GM12873 (cell line): ENCODE results near the gene GKN2.

ENCODE experiments used
- CTCF ChIP-seq: IDR thresholded peaks from 2 replicates; pipeline ENCODE4 v1.5.1; 2012; ENCODE audit warnings: low read depth, mild to moderate bottlenecking, moderate library complexity, low read length, control low read depth; ENCODE audit not compliant: insufficient read depth; ENCODE audit errors: missing control alignments

The GKN2 gene

DNA sequence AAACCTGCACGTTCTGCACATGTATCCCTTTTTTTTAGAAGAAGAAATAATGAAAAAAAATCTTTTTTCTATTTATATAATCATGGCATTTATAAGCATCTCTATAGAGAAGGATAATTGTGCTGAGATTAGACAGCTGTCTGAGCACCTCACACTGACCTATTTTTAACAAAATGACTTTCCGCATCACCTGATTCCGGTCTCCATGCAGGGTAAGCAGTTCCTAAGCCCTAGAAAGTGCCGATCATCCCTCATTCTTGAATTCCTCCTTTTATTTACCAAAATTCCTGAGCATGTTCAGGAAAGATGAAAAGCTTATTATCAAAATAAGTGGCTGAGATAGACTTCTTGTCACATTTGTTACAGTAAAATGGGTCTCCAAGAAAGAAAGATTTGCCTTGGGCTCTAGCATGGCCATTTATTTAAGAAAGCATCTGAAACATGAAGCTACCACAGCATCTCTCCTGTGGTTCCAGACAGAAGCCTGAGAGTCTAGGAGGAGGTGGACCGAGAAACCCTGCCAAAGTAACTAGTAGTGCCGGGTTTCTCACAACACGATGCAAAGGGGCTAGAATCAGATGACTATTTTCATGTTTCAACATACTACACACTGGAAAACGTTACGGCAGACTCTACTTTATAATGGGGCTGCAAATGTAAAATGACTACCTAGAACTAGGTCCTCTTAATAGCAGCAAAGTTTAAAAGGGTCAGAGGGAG is 22.4 kb upstream of the GKN2 start:
- TF ChIP-seq CTCF: no peak

- no peak for TF ChIP-seq CTCF
Observed at GRCh38 chr2:68974251-68974650, 21.6 kb upstream of the GKN2 start, which contains the start of gene GKN1. TSS of gene GKN1 (plus strand) at chr2:68974636. CDS start at chr2:68974678, 42 bp downstream.

DNA sequence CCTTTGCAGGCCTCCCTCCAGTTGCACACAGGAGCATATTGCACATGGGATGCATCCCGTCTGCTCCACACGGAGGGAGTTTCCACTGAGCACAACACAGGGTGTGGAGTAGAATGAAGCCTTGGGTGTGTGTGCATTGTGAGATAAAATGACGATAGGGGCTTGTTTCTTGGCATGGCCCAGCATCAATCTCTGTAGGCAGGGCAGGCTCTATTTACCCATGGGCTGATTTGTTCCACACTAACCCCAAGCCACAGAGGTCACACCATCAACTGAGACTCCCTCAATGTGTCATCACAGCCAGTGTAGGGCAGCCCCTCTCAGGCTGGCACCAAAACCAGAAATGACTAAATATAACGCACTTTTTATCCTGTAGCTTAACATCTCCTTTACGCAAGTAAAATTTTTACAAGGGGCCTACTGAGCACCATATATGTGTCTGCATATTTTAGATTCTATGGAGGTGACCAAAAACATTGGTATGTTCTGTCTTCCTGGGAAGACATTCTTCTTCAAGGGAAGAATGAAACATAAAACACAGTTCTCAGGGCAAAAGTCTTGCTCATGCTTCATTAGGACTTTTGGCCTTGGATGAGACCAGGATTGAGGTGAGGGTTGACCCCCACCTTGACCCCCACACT is 19.0 kb upstream of the GKN2 start:
- TF ChIP-seq CTCF: no peak

GRCh38 chr2:68970566-68971265 is 18.0 kb upstream of the GKN2 start:
- no peak for TF ChIP-seq CTCF

DNA sequence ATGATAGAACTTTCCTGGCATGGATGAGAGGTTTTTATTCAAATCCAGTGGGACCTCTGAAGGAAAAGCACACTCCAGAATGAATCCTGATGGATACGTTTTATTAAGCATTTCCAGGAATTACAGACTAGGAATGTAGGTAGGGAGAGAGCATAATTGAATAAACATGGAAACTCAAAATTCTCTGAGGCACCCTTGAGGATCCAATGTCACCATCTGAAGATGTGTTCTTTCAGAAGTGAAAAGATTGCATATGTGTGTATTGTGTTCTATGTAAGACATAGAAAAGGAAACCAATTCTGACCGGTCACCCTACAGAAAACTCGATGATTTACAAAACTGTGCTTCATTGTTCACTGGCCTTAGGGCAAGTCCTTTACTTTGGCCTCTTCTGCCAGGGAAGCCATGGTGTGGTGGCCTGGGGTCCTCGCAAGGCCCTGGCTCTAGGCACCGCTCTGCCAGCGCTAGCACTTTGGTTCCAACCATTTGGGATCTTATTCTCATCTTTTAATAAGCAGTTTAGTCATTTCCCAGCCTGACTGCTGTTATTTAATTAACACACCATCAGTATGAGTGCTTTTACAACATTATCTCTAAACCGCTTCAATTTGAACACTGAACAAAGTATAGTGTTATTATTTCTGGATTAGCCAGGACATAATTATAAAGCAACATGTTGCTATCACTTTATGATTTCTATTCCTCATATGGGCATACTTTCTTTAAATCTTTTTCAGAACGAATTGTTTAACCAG is 17.2 kb upstream of the GKN2 start:
- TF ChIP-seq CTCF: no peak

GRCh38 chr2:68968221-68968620 is 15.5 kb upstream of the GKN2 start:
- TF ChIP-seq CTCF: no peak
